ENCODE data around the gene PSTPIP1. TPM values are rescaled to one million over a fixed set of nuclear protein-coding genes. Genes with fewer than 3 reads are reported as not detected.

Gene PSTPIP1
- total RNA-seq, 1 donor from 2014 or later: 42.7 TPM

DNA sequence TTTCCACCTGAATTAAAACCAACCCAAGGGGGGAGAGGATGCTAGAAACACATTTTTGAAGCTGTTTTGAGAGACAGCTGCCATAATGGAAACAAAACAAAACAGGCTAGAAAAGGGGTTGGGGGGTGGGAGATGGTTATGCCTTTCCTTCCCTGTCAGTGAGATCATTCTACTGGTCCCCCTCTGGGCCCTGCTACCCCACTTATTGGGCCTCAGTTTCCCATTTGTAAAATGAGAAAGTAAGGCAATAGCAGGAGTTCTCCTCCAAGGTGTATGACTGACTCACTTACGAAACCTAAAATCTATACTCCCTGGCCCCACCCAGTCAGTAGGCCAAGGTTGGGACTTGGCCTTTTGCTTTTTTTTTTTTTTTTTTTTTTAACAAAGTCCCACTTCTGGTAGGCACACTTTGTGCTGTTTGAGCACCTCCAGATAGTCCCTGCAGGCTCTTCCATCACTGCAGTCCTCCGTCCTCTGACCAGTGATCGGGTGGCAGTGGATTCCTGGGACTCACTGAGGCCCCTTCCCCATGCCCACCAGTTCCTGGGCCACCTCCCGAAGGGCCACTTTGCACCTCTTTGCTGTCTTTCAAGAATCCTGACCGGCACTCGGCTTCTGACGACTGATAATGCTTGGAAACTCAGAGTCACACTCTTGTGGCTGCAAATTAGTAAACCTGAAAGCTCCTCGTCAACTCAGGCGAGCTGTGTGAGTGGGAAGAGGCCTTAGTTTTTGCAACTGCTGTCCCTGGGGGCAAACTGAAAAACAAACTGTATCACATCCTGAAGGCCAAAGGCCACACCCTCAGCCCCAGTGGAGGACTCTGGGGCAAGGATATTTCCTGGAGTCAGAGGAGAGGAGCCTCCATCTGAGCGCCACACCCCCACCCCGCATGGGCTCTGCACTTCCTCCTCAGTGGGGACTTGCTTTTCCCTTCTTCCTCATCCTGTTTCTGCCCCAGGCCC lies 6.7 kb upstream of the PSTPIP1 start:
- POLR2A ChIA-PET: interaction anchor here (0.6 kb wide), 1 partner anchor 14 kb away, joined by 6 read pairs; no protein-coding TSS in a partner anchor
- no peaks in the 10 kb centered on the region for H3K36me3 Mint-ChIP-seq (ENCODE audit: low read depth)
- intact Hi-C loops (cut with micrococcal nuclease): loop anchor here (2.0 kb wide), 1 partner anchor 15 kb away; no protein-coding TSS in a partner anchor
- CTCF ChIA-PET: no interaction called here
- ATAC-seq (ENCODE audit: low read depth): peak; percentile 94
- H3K27me3 Mint-ChIP-seq: no peaks in the 10 kb centered on the region
- TF ChIP-seq, protein P1, sequence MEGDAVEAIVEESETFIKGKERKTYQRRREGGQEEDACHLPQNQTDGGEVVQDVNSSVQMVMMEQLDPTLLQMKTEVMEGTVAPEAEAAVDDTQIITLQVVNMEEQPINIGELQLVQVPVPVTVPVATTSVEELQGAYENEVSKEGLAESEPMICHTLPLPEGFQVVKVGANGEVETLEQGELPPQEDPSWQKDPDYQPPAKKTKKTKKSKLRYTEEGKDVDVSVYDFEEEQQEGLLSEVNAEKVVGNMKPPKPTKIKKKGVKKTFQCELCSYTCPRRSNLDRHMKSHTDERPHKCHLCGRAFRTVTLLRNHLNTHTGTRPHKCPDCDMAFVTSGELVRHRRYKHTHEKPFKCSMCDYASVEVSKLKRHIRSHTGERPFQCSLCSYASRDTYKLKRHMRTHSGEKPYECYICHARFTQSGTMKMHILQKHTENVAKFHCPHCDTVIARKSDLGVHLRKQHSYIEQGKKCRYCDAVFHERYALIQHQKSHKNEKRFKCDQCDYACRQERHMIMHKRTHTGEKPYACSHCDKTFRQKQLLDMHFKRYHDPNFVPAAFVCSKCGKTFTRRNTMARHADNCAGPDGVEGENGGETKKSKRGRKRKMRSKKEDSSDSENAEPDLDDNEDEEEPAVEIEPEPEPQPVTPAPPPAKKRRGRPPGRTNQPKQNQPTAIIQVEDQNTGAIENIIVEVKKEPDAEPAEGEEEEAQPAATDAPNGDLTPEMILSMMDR (IDR thresholded peaks at IDR 0.05): no peak
- DNase-seq: no peak
- peak overlapping the region; percentile 41 for H3K4me3 Mint-ChIP-seq
- H3K4me1 Mint-ChIP-seq: peaks cover 21% of the 10 kb centered on the region
- H3K9me3 Mint-ChIP-seq: no peaks in the 10 kb centered on the region
- peak overlapping the region; percentile 77 for H3K27ac Mint-ChIP-seq

DNA sequence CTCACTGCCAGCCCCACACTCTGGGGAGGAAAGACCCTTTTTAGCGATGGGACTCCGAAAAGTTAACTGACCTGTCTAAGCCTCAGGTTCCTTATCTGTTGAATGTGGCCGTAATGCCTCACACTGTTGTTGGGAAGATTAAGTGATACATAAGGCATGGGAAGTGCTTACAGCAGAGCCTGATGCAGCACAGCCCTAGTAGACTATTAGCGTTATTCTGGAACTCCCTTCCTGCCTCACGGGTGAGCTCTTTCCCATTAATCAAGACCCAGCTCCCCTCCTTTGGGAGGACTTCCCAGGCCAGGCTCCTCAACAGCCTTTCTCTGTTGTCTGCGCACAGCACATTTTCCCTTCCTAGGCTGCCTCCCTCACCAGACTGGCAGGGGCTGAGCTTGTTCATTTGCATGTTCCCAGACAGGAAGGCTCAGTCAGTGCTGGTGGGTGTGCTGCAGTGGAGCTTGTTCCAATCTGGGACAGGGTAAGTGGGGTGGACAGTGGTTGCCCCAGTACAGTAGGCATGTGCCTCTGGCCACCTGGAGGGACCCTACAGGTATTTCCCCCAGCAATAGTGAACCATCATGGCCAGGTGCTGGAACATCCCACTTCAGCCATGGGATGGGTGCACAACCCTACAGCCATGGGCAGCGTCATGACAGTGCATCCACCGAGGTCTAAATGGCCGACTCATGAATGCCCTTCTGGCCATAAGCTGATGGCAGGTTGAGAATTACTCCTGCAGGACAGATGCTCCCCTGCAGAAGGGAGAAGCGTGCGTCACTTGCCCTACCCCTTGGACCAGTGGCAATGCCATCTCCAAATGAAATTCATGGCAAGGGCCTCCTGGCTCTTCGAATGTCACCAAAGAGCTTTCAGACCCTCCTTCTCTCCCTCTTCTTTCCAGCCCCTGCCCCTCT lies 5.8 kb upstream of the PSTPIP1 start:
- Mint-ChIP-seq H3K9me3 (no peaks in the 10 kb centered on the region), H3K27me3 (no peaks in the 10 kb centered on the region), H3K4me3 (no peak overlapping the region), H3K4me1 (peaks cover 30% of the 10 kb centered on the region), H3K27ac (peak overlapping the region; percentile 77), H3K36me3 (ENCODE audit: low read depth) (no peaks in the 10 kb centered on the region)
- ChIA-PET CTCF (no interaction called here), POLR2A (interaction anchor here (0.8 kb wide), 2 partner anchors 15 to 43 kb away, joined by 3 read pairs; no protein-coding TSS in a partner anchor)
- ATAC-seq (ENCODE audit: low read depth): no peak
- intact Hi-C loops (cut with micrococcal nuclease): loop anchor here (2.0 kb wide), 1 partner anchor 14 kb away; no protein-coding TSS in a partner anchor
- no peak for DNase-seq
- TF ChIP-seq, protein P1 (IDR thresholded peaks at IDR 0.05): no peak

DNA sequence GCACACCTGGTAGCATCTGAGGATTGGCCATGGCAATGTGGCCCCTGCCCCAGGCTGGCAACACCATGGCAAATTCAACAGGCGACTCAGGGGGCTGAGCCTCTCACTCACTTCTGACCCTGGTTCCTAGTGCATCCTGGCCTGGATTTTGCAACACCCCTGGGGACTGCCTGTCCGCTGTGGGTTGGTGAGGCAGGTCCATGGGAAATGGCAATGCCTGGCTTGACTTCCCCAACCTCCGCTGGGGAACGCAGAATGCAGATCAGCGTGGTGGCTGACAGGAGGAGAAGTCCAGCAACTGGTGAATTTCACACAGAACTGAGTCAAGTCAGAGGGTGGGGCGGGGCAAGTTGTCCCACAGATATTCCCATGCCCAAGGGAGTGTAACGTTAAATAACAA lies 3.9 kb upstream of the PSTPIP1 start:
- peaks cover 49% of the 10 kb centered on the region for H3K4me1 Mint-ChIP-seq
- TF ChIP-seq, protein P1 (IDR thresholded peaks at IDR 0.05): no peak
- intact Hi-C loops (cut with micrococcal nuclease): no loop called here
- H3K27ac Mint-ChIP-seq: no peak overlapping the region
- ChIA-PET POLR2A (no interaction called here), CTCF (no interaction called here)
- H3K36me3 Mint-ChIP-seq (ENCODE audit: low read depth): peaks cover 2% of the 10 kb centered on the region
- DNase-seq (no peak), ATAC-seq (ENCODE audit: low read depth) (no peak)
- no peaks in the 10 kb centered on the region for H3K27me3 Mint-ChIP-seq
- H3K9me3 Mint-ChIP-seq: no peaks in the 10 kb centered on the region
- no peak overlapping the region for H3K4me3 Mint-ChIP-seq

DNA sequence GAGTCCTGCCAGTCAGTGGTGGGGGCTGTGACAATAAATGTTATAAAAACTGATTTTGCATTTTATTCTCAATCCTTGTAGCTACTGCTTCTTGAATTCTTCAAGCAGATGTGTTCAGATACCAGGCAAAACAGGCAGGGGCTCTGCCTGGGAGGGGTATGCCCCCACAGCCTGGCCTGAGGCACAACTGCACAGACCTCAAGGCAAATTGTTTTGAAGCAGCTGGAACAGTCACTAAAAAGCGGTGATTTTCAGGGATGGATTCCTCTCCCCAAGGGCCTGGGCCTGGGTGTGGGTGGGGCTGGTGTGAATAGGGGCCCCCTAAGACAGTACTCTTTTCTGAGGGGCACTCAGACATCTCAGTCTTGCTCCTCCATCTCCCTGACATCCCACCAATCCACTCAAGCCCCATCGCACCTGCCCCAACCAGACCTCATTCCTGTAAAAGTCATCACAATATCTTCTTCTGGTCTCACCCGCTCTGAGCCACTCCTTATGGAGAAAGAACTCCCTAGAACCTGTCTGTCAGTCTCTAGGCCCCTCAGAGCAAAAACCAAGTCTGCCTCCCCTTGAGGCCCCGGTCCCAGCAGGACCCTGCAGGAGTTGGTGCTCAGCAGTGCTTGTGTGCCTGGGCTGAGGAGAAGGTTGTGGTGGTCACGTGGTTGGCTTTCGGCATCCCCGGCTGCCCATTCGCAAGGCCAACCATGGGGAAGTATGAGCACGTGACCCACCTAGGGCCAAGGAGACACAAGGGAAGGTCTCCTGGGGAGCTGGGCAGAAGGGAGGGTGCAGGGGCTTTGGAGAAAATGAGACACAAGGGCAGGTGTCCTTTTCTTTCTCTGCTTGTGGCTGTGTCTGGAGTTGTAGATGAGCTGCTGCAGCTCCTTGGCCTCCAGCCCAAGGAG lies 2.9 kb upstream of the PSTPIP1 start:
- ATAC-seq (ENCODE audit: low read depth): no peak
- peaks cover 2% of the 10 kb centered on the region for H3K36me3 Mint-ChIP-seq (ENCODE audit: low read depth)
- peak overlapping the region; percentile 12 for H3K27ac Mint-ChIP-seq
- H3K4me1 Mint-ChIP-seq: peaks cover 58% of the 10 kb centered on the region
- H3K9me3 Mint-ChIP-seq: no peaks in the 10 kb centered on the region
- CTCF ChIA-PET: no interaction called here
- H3K4me3 Mint-ChIP-seq: no peak overlapping the region
- DNase-seq: no peak
- TF ChIP-seq, protein P1 (IDR thresholded peaks at IDR 0.05): no peak
- intact Hi-C loops (cut with micrococcal nuclease): no loop called here
- H3K27me3 Mint-ChIP-seq: no peaks in the 10 kb centered on the region
- POLR2A ChIA-PET: no interaction called here
